ENCODE data around the gene GPR84. TPM values are rescaled to one million over a fixed set of nuclear protein-coding genes. Genes with fewer than 3 reads are reported as not detected.
A peak's percentile ranks its signal among the peaks of the same experiment; 100 is the strongest.

Gene GPR84
- total and polyA plus RNA-seq, 9 of the 15 experiments (the other 6 are each of a cell fraction or from before 2014, with no cell fraction given), result 0.07 to 0.18 (median 0.11) TPM; not detected in 5

DNA sequence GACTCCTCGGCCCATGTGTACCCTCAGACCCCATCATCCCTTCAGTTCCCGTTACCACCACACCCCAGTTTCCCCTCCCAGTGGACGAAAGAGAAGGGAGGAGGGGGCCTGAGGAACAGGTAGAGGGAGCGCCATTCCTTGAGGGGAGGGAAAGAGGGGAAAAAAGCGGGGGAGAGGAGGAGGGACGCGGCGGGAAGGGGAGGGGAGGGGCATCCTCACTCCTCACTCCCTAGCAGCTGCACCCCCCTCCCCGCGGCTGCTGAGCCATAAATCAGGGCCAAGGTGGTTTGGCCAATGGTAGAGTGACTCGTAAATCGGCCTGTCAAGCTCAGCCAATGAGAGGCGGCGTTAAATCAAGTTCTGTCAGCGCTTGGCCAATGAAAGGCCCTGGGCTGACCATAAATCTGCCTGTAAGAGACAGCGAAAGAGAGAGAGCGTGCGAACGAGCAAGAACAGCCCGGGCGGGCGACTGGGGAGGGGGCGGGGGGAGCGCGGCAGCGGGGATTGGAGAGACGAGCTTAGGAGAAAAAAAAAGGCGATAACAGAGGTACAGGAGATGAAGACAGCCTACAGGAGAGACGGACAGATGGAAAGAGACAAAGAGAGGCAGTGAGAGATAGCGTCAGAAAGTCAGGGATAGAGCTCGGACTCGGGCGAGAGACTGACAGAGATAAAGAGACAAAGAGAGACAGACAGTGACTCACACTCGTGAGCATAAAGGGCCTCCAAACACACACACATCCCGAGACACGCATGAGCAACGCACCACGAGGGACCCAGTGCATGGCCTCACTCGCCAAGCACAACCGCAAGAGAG is 5.1 kb downstream of the GPR84 start (continued):
- no peak for TF ChIP-seq CUX1 (CRISPR knock-in tag; IDR thresholded peaks at IDR 0.05)
- TF ChIP-seq RBM39 (optimal IDR thresholded peaks at IDR 0.05; ENCODE audit: low read depth, low read length), result no peak
- peak; percentile 30 for TF ChIP-seq TAF1 (IDR thresholded peaks at IDR 0.05; ENCODE audit: control insufficient read depth, extremely low read depth, insufficient read depth, low read length, severe bottlenecking)
- no peak; the same call in 1 of the 2 replicates for TF ChIP-seq BACH1 (tag; IDR thresholded peaks at IDR 0.05)
- TF ChIP-seq NUFIP1 (IDR thresholded peaks at IDR 0.05; ENCODE audit: partially characterized antibody), result no peak
- peak; percentile 88 for TF ChIP-seq TOE1 (IDR thresholded peaks at IDR 0.05; ENCODE audit: borderline replicate concordance)
- no peak for TF ChIP-seq TOE1 (CRISPR knock-in tag; IDR thresholded peaks at IDR 0.05; ENCODE audit: borderline replicate concordance, low read depth)
- peak; percentile 33; the same call in 1 of the 2 replicates for TF ChIP-seq PHF8 (IDR thresholded peaks at IDR 0.05; ENCODE audit: borderline replicate concordance, low read length)
- TF ChIP-seq DPF2 (IDR thresholded peaks at IDR 0.05), result peak; percentile 95
- TF ChIP-seq ARID4B (CRISPR knock-in tag; IDR thresholded peaks at IDR 0.05), result no peak
- no peak for TF ChIP-seq MIER1 (IDR thresholded peaks at IDR 0.05; ENCODE audit: low read depth)
- no peak for TF ChIP-seq ZBTB1 (CRISPR knock-in tag; IDR thresholded peaks at IDR 0.05; ENCODE audit: borderline replicate concordance, low read depth)
- TF ChIP-seq CHCHD3 (CRISPR knock-in tag; IDR thresholded peaks at IDR 0.05), result no peak
- TF ChIP-seq, protein P1, sequence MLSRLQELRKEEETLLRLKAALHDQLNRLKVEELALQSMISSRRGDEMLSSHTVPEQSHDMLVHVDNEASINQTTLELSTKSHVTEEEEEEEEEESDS (CRISPR knock-in tag; IDR thresholded peaks at IDR 0.05), result no peak
- no peak for TF ChIP-seq HOXB6 (CRISPR knock-in tag; IDR thresholded peaks at IDR 0.05; ENCODE audit: borderline replicate concordance)
- TF ChIP-seq BRF1 (IDR thresholded peaks at IDR 0.05; ENCODE audit: borderline replicate concordance, extremely low read depth, insufficient read length), result no peak
- TF ChIP-seq STAT5B (CRISPR knock-in tag; IDR thresholded peaks at IDR 0.05), result no peak
- TF ChIP-seq FOSL1 (tag; conservative IDR thresholded peaks at IDR 0.05), result peak; percentile 97

All from K562 (cell line).